Motor neuron (in vitro differentiated cells): Measurements from ENCODE around the gene SIX5. TPM values are rescaled to one million over a fixed set of nuclear protein-coding genes. Genes with fewer than 3 reads are reported as not detected.
"Not testable (repeated sequence)": the region's sequence is repeated elsewhere in the genome, so short reads cannot be mapped to it uniquely, and the experiment has no call there.

ENCODE experiments used
- ATAC-seq, 8 experiments: fragments of 200-7000 bp; cut with Tn5 transposase; replicated peaks in 6 of 8; 2 replicates each; pipeline ENCODE4 v1.8.0; 2021; ENCODE audit warnings: mild to moderate bottlenecking in 8 of 8, moderate library complexity in 8 of 8
- H3K27ac ChIP-seq, 2 donors: fragments of 250-450 bp; sonication (Bioruptor Pico); 2 replicates each; pipeline ENCODE4 v1.9.0; 2021; ENCODE audit warnings: antibody characterized with exemption in 2 of 2, mild to moderate bottlenecking in 2 of 2, moderate library complexity in 1 of 2
- H3K4me1 ChIP-seq, 2 donors: fragments of 250-450 bp; sonication (Bioruptor Pico); replicated peaks in 1 of 2; 2 replicates each; pipeline ENCODE4 v1.6.1; 2021; ENCODE audit warnings: antibody characterized with exemption in 2 of 2, mild to moderate bottlenecking in 2 of 2, moderate library complexity in 1 of 2
- H3K4me3 ChIP-seq, 5 donors: fragments of 250-450 bp; sonication (Bioruptor Pico); 2 replicates each; pipeline ENCODE4 v1.9.0; 2021; ENCODE audit warnings: antibody characterized with exemption in 5 of 5, mild to moderate bottlenecking in 5 of 5, moderate library complexity in 4 of 5
- WGBS, 10 experiments: fragments of 450-650 bp; shearing (Covaris generic); methylation state at CpG; one replicate each; pipeline ENCODE4 v1.0.0; 2022; 5-methylcytosine and 5-hydroxymethylcytosine counted together
- in situ Hi-C, 9 experiments: fragments of 400-800 bp; cut with MboI; loops; one replicate each; pipeline ENCODE4 v1.15.0; 2021; ENCODE audit warnings: low sequenced_read_pairs in 9 of 9, low pct_unique_long_range_greater_than_20kb in 2 of 9; ENCODE audit not compliant: unreplicated experiment in 9 of 9
- total RNA-seq, 8 experiments: library from RNA; unstranded; fragments of 300-600 nt; gene quantifications; 2 replicates each; pipeline versions ENCODE4 v1.2.3 to v1.2.4, GENCODE V29; 2022

The SIX5 gene
- total RNA-seq, 8 experiments from 2014 or later: 2.5 to 12.9 (median 5.5) TPM

- Histone ChIP-seq H3K4me1 (no peaks in the 10 kb centered on the region), H3K27ac (no peak overlapping the region), H3K4me3 (no peak overlapping the region)
- in situ Hi-C loops: no loop called here
- whole genome bisulfite sequencing, 10 experiments: 64 to 97% (median 90%) methylated on average over 4 to 27 of the region's 57 CpGs
- ATAC-seq: no peak
Measured at GRCh38 chr19:45804140-45804958, 35.3 kb upstream of the SIX5 start.

GRCh38 chr19:45801603-45802175 is 32.6 kb upstream of the SIX5 start:
- WGBS, 10 experiments: 80 to 100% (median 90%) methylated on average over 1 to 3 of the region's 7 CpGs; no CpG with 5 or more reads in 6 of the 10 experiments
- no peak overlapping the region for H3K27ac ChIP-seq
- no peak overlapping the region for H3K4me3 ChIP-seq
- ATAC-seq: no peak
- in situ Hi-C loops: no loop called here
- H3K4me1 ChIP-seq: peaks cover 2% of the 10 kb centered on the region in 2 donors

DNA sequence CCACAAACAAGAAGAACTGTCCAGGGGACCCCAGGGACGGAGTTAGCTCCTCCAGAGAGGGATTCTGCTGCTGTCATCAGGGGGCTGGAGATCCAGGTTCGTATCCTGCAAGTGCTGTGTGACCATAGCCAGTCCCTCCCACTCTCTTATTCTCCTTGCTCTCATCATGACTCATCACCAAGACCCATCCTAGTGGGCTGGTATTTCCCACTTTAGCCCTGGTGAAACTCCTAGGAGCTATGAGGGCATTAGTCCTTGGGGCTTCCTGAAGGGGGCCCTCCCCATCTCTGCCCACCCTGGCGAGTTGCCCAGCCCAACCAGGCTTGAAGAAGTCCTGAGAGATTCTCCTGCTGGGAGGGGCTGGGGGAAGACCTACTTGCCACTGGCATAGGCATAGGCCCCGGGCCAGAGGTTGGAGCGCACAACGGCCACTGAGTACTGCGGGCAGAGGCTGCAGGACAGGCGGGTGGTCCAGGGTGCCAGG is 31.1 kb upstream of the SIX5 start:
- ATAC-seq: peak in 5 of 8 experiments; percentile 4 to 27 (median 8)
- no peak overlapping the region for H3K27ac ChIP-seq
- no peak overlapping the region for H3K4me3 ChIP-seq
- WGBS, 10 experiments: 0 to 83% (median 54%) methylated on average over 1 to 2 of the region's 8 CpGs; no CpG with 5 or more reads in 6 of the 10 experiments
- H3K4me1 ChIP-seq: peaks cover 2% of the 10 kb centered on the region in 2 donors
- in situ Hi-C loops: no loop called here

DNA sequence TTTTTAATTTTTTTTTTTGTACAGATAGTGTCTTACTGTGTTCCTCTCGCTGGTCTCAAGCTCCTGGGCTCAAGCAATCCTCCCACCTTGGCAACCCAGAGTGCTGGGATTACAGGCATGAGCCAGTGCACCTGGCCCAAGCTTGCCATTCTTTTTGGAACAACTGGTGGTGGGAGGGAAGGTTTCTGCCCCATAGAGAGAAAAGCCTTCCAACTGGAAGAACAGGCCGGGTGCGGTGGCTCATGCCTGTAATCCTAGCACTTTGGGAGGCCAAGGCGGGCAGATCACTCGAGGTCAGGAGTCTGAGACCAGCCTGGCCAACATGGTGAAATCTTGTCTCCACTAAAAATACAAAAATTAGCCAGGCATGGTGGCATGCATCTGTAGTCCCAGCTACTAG is 30.5 kb upstream of the SIX5 start:
- H3K4me3 ChIP-seq, in situ Hi-C loops, H3K4me1 ChIP-seq, ATAC-seq, H3K27ac ChIP-seq: not testable (repeated sequence)
- 57 to 96% (median 82%) methylated on average over 1 to 4 of the region's 5 CpGs; no CpG with 5 or more reads in 6 of the 10 experiments for WGBS, 10 experiments

- Histone ChIP-seq H3K4me1 (peaks cover 2% of the 10 kb centered on the region in 2 donors), H3K27ac (no peak overlapping the region), H3K4me3 (no peak overlapping the region)
- 0 to 40% (median 33%) methylated on average over 1 to 3 of the region's 10 CpGs; no CpG with 5 or more reads in 4 of the 10 experiments for WGBS, 10 experiments
- ATAC-seq: peak; percentile 75 to 94 (median 84)
- in situ Hi-C loops: no loop called here
Measured at GRCh38 chr19:45798995-45799517, 30.0 kb upstream of the SIX5 start.

- peaks cover 12 to 19% of the 10 kb centered on the region in 2 donors for H3K4me1 ChIP-seq
- ATAC-seq: no peak
- WGBS, 10 experiments: 60 to 86% (median 67%) methylated on average over 1 of the region's 2 CpGs; no CpG with 5 or more reads in 7 of the 10 experiments
- in situ Hi-C loops: no loop called here
- H3K4me3 ChIP-seq: no peak overlapping the region
- no peak overlapping the region for H3K27ac ChIP-seq
Measured at GRCh38 chr19:45794627-45795026, 25.6 kb upstream of the SIX5 start.

- in situ Hi-C loops: no loop called here
- Histone ChIP-seq H3K4me1 (peaks cover 9 to 17% of the 10 kb centered on the region in 2 donors), H3K27ac (no peak overlapping the region), H3K4me3 (no peak overlapping the region)
- WGBS, 10 experiments: 47 to 100% (median 58%) methylated on average over 1 to 6 of the region's 6 CpGs; no CpG with 5 or more reads in 2 of the 10 experiments
- no peak for ATAC-seq
Measured at GRCh38 chr19:45793876-45794275, 24.8 kb upstream of the SIX5 start.

- ATAC-seq: no peak
- H3K4me3 ChIP-seq: peak overlapping the region; percentile 3 to 97 (median 86)
- peaks cover 9 to 17% of the 10 kb centered on the region in 2 donors for H3K4me1 ChIP-seq
- H3K27ac ChIP-seq: no peak overlapping the region
- 0 to 100% (median 32%) methylated on average over 1 to 2 of the region's 3 CpGs; no CpG with 5 or more reads in 1 of the 10 experiments for WGBS, 10 experiments
- in situ Hi-C loops: no loop called here
Measured at GRCh38 chr19:45793178-45793564, 24.1 kb upstream of the SIX5 start.

GRCh38 chr19:45792470-45793177 is 23.6 kb upstream of the SIX5 start, which contains the start of gene DMWD:
Gene DMWD (minus strand): TSS chr19:45792845. CDS start chr19:45792756, 89 bp downstream.
- peak; percentile 88 to 97 (median 94) for ATAC-seq
- 0% methylated on average over 2 to 8 of the region's 86 CpGs; no CpG with 5 or more reads in 6 of the 10 experiments for WGBS, 10 experiments
- H3K4me3 ChIP-seq: peak within 1 kb of the TSS; percentile 72 to 97 (median 86)
- H3K27ac ChIP-seq: peak within 1 kb of the TSS; percentile 81 to 91
- in situ Hi-C loops: no loop called here
- H3K4me1 ChIP-seq: peaks cover 9 to 17% of the 10 kb centered on the region in 2 donors

GRCh38 chr19:45791744-45792469 is 22.9 kb upstream of the SIX5 start:
- in situ Hi-C loops: no loop called here
- Histone ChIP-seq H3K4me3 (peak overlapping the region; percentile 72 to 97 (median 86)), H3K4me1 (peaks cover 9 to 17% of the 10 kb centered on the region in 2 donors), H3K27ac (peak overlapping the region; percentile 81 to 91)
- WGBS, 10 experiments: 0 to 80% (median 4%) methylated on average over 1 to 8 of the region's 31 CpGs; no CpG with 5 or more reads in 1 of the 10 experiments
- ATAC-seq: peak in 1 of 8 experiments; percentile 50

DNA sequence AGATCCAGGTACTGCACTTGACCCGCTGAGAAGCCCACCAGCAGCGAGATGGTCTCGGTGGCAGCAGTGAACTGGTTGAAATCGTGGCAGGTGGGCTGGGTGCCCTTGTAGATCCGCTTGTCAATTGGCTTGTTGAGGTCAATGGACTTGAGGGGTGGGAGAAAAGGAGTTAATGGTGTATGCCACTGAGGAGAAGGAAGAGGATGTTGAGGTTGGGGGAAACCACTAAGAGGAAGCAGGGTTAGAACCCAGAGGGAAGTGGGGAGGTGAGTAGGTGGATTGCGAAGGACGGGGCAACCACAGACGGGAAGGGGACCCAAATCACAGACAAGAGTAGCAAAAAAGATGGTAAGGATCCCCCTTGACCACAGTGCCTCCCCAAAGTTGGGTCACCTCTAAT is 21.9 kb upstream of the SIX5 start:
- in situ Hi-C loops: no loop called here

More for the DNA sequence above, 21.9 kb upstream of the SIX5 start:
- Histone ChIP-seq H3K4me1 (peaks cover 9 to 17% of the 10 kb centered on the region in 2 donors), H3K27ac (no peak overlapping the region), H3K4me3 (peak overlapping the region in 1 of 5 donors; percentile 91)
- no peak for ATAC-seq
- 20 to 97% (median 85%) methylated on average over 1 to 8 of the region's 8 CpGs; no CpG with 5 or more reads in 5 of the 10 experiments for WGBS, 10 experiments
